Measurements from ENCODE around the gene FBRSL1. TPM values are rescaled to one million over a fixed set of nuclear protein-coding genes. Genes with fewer than 3 reads are reported as not detected.

FBRSL1 gene
- total and polyA plus RNA-seq, 12 donors, result 28.1 to 90.6 (median 47.0) TPM

DNA sequence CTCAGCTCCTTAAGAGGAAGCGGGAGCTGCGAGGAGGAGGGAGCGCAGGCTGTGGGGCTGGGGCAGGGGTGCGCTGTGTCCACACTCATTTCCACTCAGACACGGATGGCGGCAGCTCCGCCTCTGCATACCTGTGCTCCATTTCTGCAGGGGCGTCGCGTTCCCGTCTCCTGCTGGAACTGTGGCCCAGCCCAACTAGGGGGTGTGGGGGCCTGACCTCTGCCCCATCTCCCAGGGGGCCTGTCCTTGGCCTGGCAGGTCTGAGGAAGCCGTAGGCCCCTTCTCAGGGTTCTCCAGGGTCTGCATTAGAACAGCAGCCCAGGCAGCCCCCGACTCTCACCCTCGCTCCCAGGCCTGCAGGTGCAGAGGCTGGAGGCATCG lies 31.2 kb downstream of the FBRSL1 start:
- H3K4me1 ChIP-seq, result peaks cover 0 to 39% (median 24%) of the 10 kb centered on the region in 9 donors
- no peaks in the 10 kb centered on the region for H3K27me3 ChIP-seq
- intact Hi-C loops (cut with DNase I), result loop anchor here in 5 of 10 donors (5.0 to 10.0 kb wide), 2 partner anchors 104 to 366 kb away; no protein-coding TSS in a partner anchor

GRCh38 chr12:132521712-132522292 lies 31.9 kb downstream of the FBRSL1 start:
- intact Hi-C loops (cut with DNase I), result loop anchor here in 6 of 10 donors (2.0 to 10.0 kb wide), 3 partner anchors 105 to 367 kb away; no protein-coding TSS in a partner anchor
- H3K4me1 ChIP-seq, result peaks cover 0 to 39% (median 24%) of the 10 kb centered on the region in 9 donors
- TF ChIP-seq, protein P1, sequence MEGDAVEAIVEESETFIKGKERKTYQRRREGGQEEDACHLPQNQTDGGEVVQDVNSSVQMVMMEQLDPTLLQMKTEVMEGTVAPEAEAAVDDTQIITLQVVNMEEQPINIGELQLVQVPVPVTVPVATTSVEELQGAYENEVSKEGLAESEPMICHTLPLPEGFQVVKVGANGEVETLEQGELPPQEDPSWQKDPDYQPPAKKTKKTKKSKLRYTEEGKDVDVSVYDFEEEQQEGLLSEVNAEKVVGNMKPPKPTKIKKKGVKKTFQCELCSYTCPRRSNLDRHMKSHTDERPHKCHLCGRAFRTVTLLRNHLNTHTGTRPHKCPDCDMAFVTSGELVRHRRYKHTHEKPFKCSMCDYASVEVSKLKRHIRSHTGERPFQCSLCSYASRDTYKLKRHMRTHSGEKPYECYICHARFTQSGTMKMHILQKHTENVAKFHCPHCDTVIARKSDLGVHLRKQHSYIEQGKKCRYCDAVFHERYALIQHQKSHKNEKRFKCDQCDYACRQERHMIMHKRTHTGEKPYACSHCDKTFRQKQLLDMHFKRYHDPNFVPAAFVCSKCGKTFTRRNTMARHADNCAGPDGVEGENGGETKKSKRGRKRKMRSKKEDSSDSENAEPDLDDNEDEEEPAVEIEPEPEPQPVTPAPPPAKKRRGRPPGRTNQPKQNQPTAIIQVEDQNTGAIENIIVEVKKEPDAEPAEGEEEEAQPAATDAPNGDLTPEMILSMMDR (IDR thresholded peaks at IDR 0.05), result no peak

More for the DNA sequence above, 31.2 kb downstream of the FBRSL1 start:
- H3K9me3 ChIP-seq, result peaks cover 0 to 10% (median 0%) of the 10 kb centered on the region in 11 donors
- no peak for ATAC-seq
- no peak overlapping the region for H3K27ac ChIP-seq
- no peak for DNase-seq
- H3K36me3 ChIP-seq, result peaks cover 0 to 8% (median 0%) of the 10 kb centered on the region in 9 donors
- TF ChIP-seq, protein P1 (IDR thresholded peaks at IDR 0.05), result no peak
- WGBS, 2 donors, result 78 to 88% methylated on average over 15 of the region's 15 CpGs
- H3K4me3 ChIP-seq, result no peak overlapping the region

GRCh38 chr12:132522592-132523380 lies 32.8 kb downstream of the FBRSL1 start:
- Histone ChIP-seq H3K9me3 (peaks cover 0 to 5% (median 0%) of the 10 kb centered on the region in 11 donors), H3K27ac (no peak overlapping the region), H3K4me3 (no peak overlapping the region), H3K4me1 (peaks cover 0 to 39% (median 24%) of the 10 kb centered on the region in 9 donors), H3K36me3 (peaks cover 0 to 13% (median 0%) of the 10 kb centered on the region in 9 donors), H3K27me3 (no peaks in the 10 kb centered on the region)
- ATAC-seq (no peak), DNase-seq (no peak)
- TF ChIP-seq, protein P1 (IDR thresholded peaks at IDR 0.05), result no peak
- 86 to 87% methylated on average over 25 of the region's 25 CpGs for WGBS, 2 donors
- intact Hi-C loops (cut with DNase I), result loop anchor here in 6 of 10 donors (1.0 to 10.0 kb wide), 4 partner anchors 105 to 368 kb away; no protein-coding TSS in a partner anchor

More at GRCh38 chr12:132521712-132522292, 31.9 kb downstream of the FBRSL1 start:
- Histone ChIP-seq H3K36me3 (peaks cover 0 to 13% (median 0%) of the 10 kb centered on the region in 9 donors), H3K4me3 (no peak overlapping the region), H3K9me3 (peaks cover 0 to 5% (median 0%) of the 10 kb centered on the region in 11 donors), H3K27me3 (no peaks in the 10 kb centered on the region), H3K27ac (no peak overlapping the region)
- no peak for DNase-seq
- ATAC-seq, result no peak
- WGBS, 2 donors, result 90 to 91% methylated on average over 27 of the region's 27 CpGs

- peak; percentile 66 to 71 for DNase-seq
- Histone ChIP-seq H3K4me3 (no peak overlapping the region), H3K27ac (no peak overlapping the region), H3K9me3 (peaks cover 0 to 5% (median 0%) of the 10 kb centered on the region in 11 donors), H3K4me1 (peaks cover 0 to 39% (median 24%) of the 10 kb centered on the region in 9 donors), H3K36me3 (peaks cover 0 to 13% (median 0%) of the 10 kb centered on the region in 9 donors), H3K27me3 (no peaks in the 10 kb centered on the region)
- ATAC-seq, result peak; percentile 61 to 77 (median 68)
- TF ChIP-seq, protein P1 (IDR thresholded peaks at IDR 0.05), result peak; percentile 68 to 91 (median 86)
- intact Hi-C loops (cut with DNase I), result loop anchor here (1.0 to 10.0 kb wide), 4 partner anchors 106 to 369 kb away; no protein-coding TSS in a partner anchor
- 57 to 58% methylated on average over 28 of the region's 28 CpGs for WGBS, 2 donors
Measured at GRCh38 chr12:132523576-132524331, 33.8 kb downstream of the FBRSL1 start.
